Measurements from ENCODE around the gene GABRB3. TPM values are rescaled to one million over a fixed set of nuclear protein-coding genes. Genes with fewer than 3 reads are reported as not detected.

Gene GABRB3
- total and polyA plus RNA-seq, 2 of the 8 experiments (the other 6 are each of a cell fraction or from before 2014, with no cell fraction given), result 98.8 to 163 TPM

- TF ChIP-seq, protein P1, sequence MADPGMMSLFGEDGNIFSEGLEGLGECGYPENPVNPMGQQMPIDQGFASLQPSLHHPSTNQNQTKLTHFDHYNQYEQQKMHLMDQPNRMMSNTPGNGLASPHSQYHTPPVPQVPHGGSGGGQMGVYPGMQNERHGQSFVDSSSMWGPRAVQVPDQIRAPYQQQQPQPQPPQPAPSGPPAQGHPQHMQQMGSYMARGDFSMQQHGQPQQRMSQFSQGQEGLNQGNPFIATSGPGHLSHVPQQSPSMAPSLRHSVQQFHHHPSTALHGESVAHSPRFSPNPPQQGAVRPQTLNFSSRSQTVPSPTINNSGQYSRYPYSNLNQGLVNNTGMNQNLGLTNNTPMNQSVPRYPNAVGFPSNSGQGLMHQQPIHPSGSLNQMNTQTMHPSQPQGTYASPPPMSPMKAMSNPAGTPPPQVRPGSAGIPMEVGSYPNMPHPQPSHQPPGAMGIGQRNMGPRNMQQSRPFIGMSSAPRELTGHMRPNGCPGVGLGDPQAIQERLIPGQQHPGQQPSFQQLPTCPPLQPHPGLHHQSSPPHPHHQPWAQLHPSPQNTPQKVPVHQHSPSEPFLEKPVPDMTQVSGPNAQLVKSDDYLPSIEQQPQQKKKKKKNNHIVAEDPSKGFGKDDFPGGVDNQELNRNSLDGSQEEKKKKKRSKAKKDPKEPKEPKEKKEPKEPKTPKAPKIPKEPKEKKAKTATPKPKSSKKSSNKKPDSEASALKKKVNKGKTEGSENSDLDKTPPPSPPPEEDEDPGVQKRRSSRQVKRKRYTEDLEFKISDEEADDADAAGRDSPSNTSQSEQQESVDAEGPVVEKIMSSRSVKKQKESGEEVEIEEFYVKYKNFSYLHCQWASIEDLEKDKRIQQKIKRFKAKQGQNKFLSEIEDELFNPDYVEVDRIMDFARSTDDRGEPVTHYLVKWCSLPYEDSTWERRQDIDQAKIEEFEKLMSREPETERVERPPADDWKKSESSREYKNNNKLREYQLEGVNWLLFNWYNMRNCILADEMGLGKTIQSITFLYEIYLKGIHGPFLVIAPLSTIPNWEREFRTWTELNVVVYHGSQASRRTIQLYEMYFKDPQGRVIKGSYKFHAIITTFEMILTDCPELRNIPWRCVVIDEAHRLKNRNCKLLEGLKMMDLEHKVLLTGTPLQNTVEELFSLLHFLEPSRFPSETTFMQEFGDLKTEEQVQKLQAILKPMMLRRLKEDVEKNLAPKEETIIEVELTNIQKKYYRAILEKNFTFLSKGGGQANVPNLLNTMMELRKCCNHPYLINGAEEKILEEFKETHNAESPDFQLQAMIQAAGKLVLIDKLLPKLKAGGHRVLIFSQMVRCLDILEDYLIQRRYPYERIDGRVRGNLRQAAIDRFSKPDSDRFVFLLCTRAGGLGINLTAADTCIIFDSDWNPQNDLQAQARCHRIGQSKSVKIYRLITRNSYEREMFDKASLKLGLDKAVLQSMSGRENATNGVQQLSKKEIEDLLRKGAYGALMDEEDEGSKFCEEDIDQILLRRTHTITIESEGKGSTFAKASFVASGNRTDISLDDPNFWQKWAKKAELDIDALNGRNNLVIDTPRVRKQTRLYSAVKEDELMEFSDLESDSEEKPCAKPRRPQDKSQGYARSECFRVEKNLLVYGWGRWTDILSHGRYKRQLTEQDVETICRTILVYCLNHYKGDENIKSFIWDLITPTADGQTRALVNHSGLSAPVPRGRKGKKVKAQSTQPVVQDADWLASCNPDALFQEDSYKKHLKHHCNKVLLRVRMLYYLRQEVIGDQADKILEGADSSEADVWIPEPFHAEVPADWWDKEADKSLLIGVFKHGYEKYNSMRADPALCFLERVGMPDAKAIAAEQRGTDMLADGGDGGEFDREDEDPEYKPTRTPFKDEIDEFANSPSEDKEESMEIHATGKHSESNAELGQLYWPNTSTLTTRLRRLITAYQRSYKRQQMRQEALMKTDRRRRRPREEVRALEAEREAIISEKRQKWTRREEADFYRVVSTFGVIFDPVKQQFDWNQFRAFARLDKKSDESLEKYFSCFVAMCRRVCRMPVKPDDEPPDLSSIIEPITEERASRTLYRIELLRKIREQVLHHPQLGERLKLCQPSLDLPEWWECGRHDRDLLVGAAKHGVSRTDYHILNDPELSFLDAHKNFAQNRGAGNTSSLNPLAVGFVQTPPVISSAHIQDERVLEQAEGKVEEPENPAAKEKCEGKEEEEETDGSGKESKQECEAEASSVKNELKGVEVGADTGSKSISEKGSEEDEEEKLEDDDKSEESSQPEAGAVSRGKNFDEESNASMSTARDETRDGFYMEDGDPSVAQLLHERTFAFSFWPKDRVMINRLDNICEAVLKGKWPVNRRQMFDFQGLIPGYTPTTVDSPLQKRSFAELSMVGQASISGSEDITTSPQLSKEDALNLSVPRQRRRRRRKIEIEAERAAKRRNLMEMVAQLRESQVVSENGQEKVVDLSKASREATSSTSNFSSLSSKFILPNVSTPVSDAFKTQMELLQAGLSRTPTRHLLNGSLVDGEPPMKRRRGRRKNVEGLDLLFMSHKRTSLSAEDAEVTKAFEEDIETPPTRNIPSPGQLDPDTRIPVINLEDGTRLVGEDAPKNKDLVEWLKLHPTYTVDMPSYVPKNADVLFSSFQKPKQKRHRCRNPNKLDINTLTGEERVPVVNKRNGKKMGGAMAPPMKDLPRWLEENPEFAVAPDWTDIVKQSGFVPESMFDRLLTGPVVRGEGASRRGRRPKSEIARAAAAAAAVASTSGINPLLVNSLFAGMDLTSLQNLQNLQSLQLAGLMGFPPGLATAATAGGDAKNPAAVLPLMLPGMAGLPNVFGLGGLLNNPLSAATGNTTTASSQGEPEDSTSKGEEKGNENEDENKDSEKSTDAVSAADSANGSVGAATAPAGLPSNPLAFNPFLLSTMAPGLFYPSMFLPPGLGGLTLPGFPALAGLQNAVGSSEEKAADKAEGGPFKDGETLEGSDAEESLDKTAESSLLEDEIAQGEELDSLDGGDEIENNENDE (IDR thresholded peaks at IDR 0.05; ENCODE audit: insufficient replicate concordance, low read length), result no peak
- TF ChIP-seq CBX8 (IDR thresholded peaks at IDR 0.05; ENCODE audit: borderline replicate concordance, low read depth, low read length) (no peak), JUN (IDR thresholded peaks at IDR 0.05; ENCODE audit: low read depth, low read length) (no peak), SIX5 (IDR thresholded peaks at IDR 0.05; ENCODE audit: low read depth, low read length) (no peak), JUND (IDR thresholded peaks at IDR 0.05; ENCODE audit: low read length) (no peak), SUZ12 (IDR thresholded peaks at IDR 0.05; ENCODE audit: low read length) (no peak), HDAC2 (IDR thresholded peaks at IDR 0.05; ENCODE audit: borderline replicate concordance in 1 of 2, low read depth in 2 of 2, low read length in 2 of 2) (no peak), POLR2A (IDR thresholded peaks at IDR 0.05; ENCODE audit: control extremely low read depth in 1 of 2, low read depth in 2 of 2, low read length in 2 of 2) (no peak), TEAD4 (IDR thresholded peaks at IDR 0.05; ENCODE audit: low read depth, low read length) (no peak), RXRA (IDR thresholded peaks at IDR 0.05; ENCODE audit: insufficient read depth, low read depth, low read length) (no peak), CREB1 (IDR thresholded peaks at IDR 0.05) (no peak)
- TF ChIP-seq, protein P2, sequence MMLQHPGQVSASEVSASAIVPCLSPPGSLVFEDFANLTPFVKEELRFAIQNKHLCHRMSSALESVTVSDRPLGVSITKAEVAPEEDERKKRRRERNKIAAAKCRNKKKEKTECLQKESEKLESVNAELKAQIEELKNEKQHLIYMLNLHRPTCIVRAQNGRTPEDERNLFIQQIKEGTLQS (IDR thresholded peaks at IDR 0.05; ENCODE audit: insufficient read depth, low read depth, low read length), result no peak
These were observed 247.8 kb downstream of the GABRB3 start (continued) for GRCh38 chr15:26525096-26525495.

All from H1 (cell line).